RWPE2 (cell line): ENCODE data around the gene TGIF1.
"Not testable (repeated sequence)": the region's sequence is repeated elsewhere in the genome, so short reads cannot be mapped to it uniquely, and the experiment has no call there.

Experiments
- ATAC-seq: fragments of 200-7000 bp; cut with Tn5 transposase; 3 replicates; pipeline ENCODE4 v1.9.1; 2021; ENCODE audit warnings: low read depth
- DNase-seq: peaks from one replicate; pipeline ENCODE4 v3.0.0-alpha.2; 2020; ENCODE audit warnings: low spot score
- H3K27ac ChIP-seq: fragments of 450-650 bp; 2 replicates; pipeline ENCODE4 v1.5.1; 2017; ENCODE audit warnings: mild to moderate bottlenecking; ENCODE audit not compliant: poor library complexity, severe bottlenecking
- H3K27me3 ChIP-seq: fragments of 250-450 bp; sonication (Bioruptor Pico); 2 replicates; pipeline ENCODE4 v1.5.1; 2021; ENCODE audit warnings: mild to moderate bottlenecking, moderate library complexity; ENCODE audit not compliant: insufficient read depth, poor library complexity, severe bottlenecking
- H3K36me3 ChIP-seq: fragments of 250-450 bp; sonication (Bioruptor Pico); 2 replicates; pipeline ENCODE4 v1.5.1; 2020; ENCODE audit warnings: low read depth, mild to moderate bottlenecking, moderate library complexity
- H3K4me1 ChIP-seq: fragments of 250-450 bp; sonication (Bioruptor Pico); 2 replicates; pipeline ENCODE4 v1.5.1; 2021; ENCODE audit warnings: mild to moderate bottlenecking, moderate library complexity; ENCODE audit not compliant: insufficient read depth, poor library complexity, severe bottlenecking
- H3K4me3 ChIP-seq: fragments of 250-450 bp; sonication (Bioruptor Pico); 2 replicates; pipeline ENCODE4 v1.5.1; 2021; ENCODE audit warnings: mild to moderate bottlenecking, moderate library complexity; ENCODE audit not compliant: severe bottlenecking
- H3K9me3 ChIP-seq: fragments of 250-450 bp; sonication (Bioruptor Pico); 2 replicates; pipeline ENCODE4 v1.5.1; 2021; ENCODE audit warnings: mild to moderate bottlenecking, moderate library complexity; ENCODE audit not compliant: severe bottlenecking
- TF ChIP-seq, protein P1 (sequence below): fragments of 450-650 bp; IDR thresholded peaks from one replicate; pipeline ENCODE4 v1.5.1; 2017; ENCODE audit warnings: mild to moderate bottlenecking, moderate library complexity; ENCODE audit not compliant: poor library complexity, severe bottlenecking

Gene TGIF1

DNA sequence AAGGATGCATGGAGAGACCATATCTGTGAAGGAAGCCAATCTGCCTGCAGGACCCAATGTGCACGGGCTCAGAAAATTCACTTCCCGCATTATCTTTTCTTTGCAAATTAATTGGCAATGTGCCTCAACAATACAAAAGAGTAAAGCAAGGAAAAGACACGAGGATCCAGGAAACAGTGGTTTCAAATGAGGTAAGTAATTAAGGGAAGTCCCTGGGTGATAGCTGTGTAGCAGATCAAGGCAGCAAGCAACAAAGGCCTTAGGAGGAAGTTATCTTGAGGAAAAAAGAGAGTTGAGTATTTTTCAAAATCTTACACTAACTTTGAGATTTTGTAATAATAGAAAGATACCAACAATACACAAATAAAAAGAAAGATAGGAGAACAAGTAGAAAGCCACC, 44.3 kb upstream of the TGIF1 start:
- ATAC-seq (no peak), DNase-seq (no peak)
- no peak overlapping the region for H3K4me3 ChIP-seq
- H3K27me3 ChIP-seq: no peaks in the 10 kb centered on the region
- no peaks in the 10 kb centered on the region for H3K36me3 ChIP-seq
- TF ChIP-seq, protein P1, sequence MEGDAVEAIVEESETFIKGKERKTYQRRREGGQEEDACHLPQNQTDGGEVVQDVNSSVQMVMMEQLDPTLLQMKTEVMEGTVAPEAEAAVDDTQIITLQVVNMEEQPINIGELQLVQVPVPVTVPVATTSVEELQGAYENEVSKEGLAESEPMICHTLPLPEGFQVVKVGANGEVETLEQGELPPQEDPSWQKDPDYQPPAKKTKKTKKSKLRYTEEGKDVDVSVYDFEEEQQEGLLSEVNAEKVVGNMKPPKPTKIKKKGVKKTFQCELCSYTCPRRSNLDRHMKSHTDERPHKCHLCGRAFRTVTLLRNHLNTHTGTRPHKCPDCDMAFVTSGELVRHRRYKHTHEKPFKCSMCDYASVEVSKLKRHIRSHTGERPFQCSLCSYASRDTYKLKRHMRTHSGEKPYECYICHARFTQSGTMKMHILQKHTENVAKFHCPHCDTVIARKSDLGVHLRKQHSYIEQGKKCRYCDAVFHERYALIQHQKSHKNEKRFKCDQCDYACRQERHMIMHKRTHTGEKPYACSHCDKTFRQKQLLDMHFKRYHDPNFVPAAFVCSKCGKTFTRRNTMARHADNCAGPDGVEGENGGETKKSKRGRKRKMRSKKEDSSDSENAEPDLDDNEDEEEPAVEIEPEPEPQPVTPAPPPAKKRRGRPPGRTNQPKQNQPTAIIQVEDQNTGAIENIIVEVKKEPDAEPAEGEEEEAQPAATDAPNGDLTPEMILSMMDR: no peak
- H3K9me3 ChIP-seq: peaks cover 2% of the 10 kb centered on the region
- peaks cover 5% of the 10 kb centered on the region for H3K4me1 ChIP-seq
- H3K27ac ChIP-seq: no peak overlapping the region

DNA sequence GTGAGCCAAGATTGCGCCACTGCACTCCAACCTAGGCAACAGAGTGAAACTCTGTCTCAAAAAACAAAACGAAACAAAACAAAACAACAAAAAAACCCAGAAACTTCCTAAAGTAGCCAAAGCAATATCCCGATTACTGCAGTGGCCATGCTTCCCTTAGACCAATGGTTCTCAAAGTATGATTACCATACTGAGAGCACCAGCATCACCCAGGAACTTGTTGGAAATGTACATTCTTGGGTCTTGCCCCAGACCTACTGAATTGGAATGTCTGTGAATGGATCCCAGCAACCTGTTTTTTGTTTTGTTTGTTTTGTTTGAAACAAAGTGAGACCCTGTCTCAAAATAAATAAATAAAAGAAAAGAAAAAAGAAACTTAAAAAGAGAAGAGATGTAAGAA, 41.9 kb upstream of the TGIF1 start:
- DNase-seq: no peak
- Histone ChIP-seq H3K4me1 (peaks cover 10% of the 10 kb centered on the region), H3K27ac (no peak overlapping the region), H3K9me3 (no peaks in the 10 kb centered on the region), H3K36me3 (no peaks in the 10 kb centered on the region), H3K27me3 (no peaks in the 10 kb centered on the region), H3K4me3 (no peak overlapping the region)
- TF ChIP-seq, protein P1: no peak
- ATAC-seq: no peak

DNA sequence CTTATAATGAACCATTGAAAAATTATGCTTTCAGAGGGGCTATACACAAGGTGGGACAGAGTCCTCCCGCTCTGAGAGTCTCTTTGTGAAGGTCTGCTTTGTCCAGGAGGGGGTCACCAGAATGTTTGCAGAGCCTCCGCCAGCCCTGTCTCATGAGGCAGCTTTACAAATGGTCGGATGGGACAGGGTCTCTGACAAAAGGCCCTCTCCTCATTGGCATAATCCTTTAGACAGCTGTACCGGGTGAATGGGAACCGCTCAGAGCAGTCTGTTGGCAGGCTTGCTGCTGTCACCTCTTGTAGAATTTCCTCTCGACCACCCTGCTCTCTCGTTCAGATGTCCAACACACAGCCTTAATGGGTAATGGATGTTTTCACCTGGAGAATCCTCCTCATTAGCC, 40.2 kb upstream of the TGIF1 start:
- H3K27ac ChIP-seq: no peak overlapping the region
- H3K27me3 ChIP-seq: no peaks in the 10 kb centered on the region
- H3K36me3 ChIP-seq: no peaks in the 10 kb centered on the region
- TF ChIP-seq, protein P1: no peak
- H3K9me3 ChIP-seq: no peaks in the 10 kb centered on the region
- no peak for DNase-seq
- H3K4me3 ChIP-seq: no peak overlapping the region
- no peak for ATAC-seq
- H3K4me1 ChIP-seq: peaks cover 10% of the 10 kb centered on the region

DNA sequence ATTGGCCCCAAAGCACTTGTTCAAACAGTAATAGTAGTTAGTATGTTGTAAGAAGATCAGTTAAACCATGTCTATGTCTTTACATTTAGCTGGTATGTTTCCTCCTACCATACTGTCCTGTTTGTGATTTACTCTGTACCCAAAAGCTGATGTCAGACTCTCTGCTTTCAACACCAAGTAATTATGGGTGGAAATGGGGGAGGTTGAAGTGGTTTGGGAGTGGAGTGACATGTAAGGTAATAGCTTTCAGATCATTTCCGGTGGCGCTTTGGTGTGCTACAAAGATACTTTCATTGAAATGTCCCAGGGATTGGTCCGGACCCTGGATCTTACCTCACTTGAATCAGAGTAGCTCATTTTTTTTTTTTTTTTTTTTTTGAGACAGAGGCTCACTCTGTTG, 39.7 kb upstream of the TGIF1 start:
- Histone ChIP-seq H3K4me3 (no peak overlapping the region), H3K27me3 (no peaks in the 10 kb centered on the region), H3K36me3 (no peaks in the 10 kb centered on the region), H3K27ac (no peak overlapping the region), H3K9me3 (no peaks in the 10 kb centered on the region), H3K4me1 (peaks cover 10% of the 10 kb centered on the region)
- DNase-seq (no peak), ATAC-seq (no peak)
- TF ChIP-seq, protein P1: no peak

DNA sequence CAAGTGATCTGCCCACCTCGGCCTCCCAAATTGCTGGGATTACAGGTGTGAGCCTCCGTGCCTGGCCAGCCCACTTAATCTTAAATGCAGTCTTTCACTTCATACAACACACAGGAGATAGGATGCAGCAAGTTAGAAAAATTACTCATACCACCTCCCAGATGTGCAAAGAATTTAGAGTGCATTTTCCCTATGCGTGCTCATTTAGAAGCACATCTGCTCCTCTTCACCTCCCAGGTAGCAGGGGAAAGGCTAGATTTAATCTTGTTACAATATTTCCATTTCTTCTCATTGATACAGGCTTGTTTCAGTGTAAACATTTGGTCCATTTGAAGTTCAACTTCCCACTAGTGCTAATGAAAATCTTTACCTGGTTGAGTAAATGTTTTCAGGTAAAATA, 39.1 kb upstream of the TGIF1 start:
- DNase-seq, H3K27ac ChIP-seq, H3K4me1 ChIP-seq, ATAC-seq, H3K4me3 ChIP-seq, H3K27me3 ChIP-seq, H3K9me3 ChIP-seq, H3K36me3 ChIP-seq: not testable (repeated sequence)

DNA sequence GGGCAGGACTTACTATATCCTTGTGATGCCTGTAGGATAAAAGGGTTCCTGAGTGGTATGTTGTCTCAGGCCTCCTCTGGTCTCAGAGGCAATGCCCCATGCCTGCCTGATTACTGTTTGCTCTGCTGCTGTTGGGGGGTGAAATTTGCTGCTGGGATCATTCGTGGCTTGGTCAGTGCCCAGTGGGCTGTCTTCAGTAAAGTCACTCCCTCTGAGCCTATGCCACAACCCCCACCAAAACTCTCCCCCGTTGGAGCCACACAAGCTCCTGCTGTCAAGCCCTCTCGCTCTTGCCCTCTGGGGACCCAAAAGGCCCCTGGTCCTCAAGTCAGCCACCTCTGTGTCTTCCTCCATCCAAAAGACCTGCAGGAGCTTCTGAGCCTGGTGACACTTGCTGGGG, 38.6 kb upstream of the TGIF1 start:
- no peak for ATAC-seq
- no peak for DNase-seq
- Histone ChIP-seq H3K36me3 (no peaks in the 10 kb centered on the region), H3K27me3 (no peaks in the 10 kb centered on the region), H3K4me1 (peaks cover 10% of the 10 kb centered on the region), H3K4me3 (no peak overlapping the region), H3K27ac (no peak overlapping the region), H3K9me3 (no peaks in the 10 kb centered on the region)
- TF ChIP-seq, protein P1: no peak
